HG02852 (cell line): Measurements from ENCODE around the gene CPXM2.

ENCODE experiments used
- ATAC-seq: cut with Tn5 transposase; IDR thresholded peaks from one replicate; pipeline ENCODE4 v1.9.1; 2021; ENCODE audit warnings: mild to moderate bottlenecking, moderate library complexity; ENCODE audit not compliant: unreplicated experiment

CPXM2 gene

DNA sequence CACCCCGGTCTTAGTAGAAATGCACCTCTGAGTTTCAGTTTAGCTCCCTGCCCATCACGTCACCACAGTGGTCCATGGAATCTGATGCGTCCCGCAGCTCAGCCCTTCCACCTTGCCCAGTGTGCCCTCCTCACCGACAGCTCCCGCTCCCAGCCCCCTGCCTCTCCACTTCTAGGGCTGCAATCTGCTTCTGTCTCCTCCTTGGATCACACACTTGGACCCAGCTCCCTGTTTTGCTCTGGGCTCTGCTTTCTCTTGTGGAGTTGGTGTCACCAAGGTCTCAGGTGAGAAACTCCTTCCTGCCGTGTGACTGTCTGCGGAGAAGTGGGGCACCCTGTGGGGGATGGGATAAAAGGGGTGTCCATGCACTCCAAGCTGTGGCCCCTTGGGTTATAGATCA is 187.5 kb downstream of the CPXM2 start:
- no peak for ATAC-seq

DNA sequence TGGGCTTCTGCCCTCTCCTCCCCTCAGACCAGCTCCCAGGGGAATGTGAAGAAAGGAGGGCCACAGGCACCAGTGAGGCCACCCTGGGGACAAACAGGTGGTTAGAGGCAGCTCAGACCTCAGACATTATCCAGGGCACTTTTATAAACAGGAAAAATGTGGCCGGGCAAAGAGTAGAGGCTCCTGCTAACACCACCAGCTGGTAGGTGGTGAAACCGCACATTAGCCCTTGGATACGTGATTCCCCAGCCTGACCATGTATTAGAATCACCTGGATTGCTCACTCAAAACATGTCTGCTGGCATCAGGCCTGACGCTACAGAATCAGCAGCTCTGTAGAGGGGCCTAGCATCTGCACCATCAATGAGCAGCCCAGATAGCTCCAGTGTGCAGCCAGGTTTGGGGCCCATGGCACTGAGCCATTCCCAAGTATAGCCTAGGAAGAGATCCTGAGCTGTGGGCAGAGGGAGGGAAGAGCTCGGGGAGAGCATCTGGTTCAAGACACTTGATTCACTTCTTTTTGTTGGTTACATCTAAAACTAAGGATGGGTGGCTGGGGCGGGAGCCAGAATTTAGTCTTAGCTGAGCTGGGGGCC is 188.3 kb downstream of the CPXM2 start:
- ATAC-seq, result no peak
